HG02884 (cell line): ENCODE measurements around the gene CSNK2B.

Experiments
- ATAC-seq: cut with Tn5 transposase; IDR thresholded peaks from one replicate; pipeline ENCODE4 v1.9.1; 2021; ENCODE audit warnings: mild to moderate bottlenecking, moderate library complexity; ENCODE audit not compliant: unreplicated experiment

The CSNK2B gene

GRCh38 chr6:31660381-31661261 lies 5.3 kb upstream of the CSNK2B start, which contains the start of gene C6orf47:
Gene C6orf47 (minus strand): TSS chr6:31660778. CDS start chr6:31659947, 831 bp downstream.
- no peak for ATAC-seq

- no peak for ATAC-seq
Measured at GRCh38 chr6:31661262-31662123, 4.4 kb upstream of the CSNK2B start.

GRCh38 chr6:31662124-31662723 lies 3.7 kb upstream of the CSNK2B start:
- no peak for ATAC-seq

GRCh38 chr6:31663126-31663960 lies 2.5 kb upstream of the CSNK2B start:
- no peak for ATAC-seq

GRCh38 chr6:31663961-31664789 lies 1.7 kb upstream of the CSNK2B start:
- ATAC-seq, result no peak

- ATAC-seq, result no peak
Measured at GRCh38 chr6:31664790-31665500, 935 bp upstream of the CSNK2B start, which contains the start of gene GPANK1. Gene GPANK1 (minus strand): TSS chr6:31664997. CDS start chr6:31664478, 519 bp downstream.

GRCh38 chr6:31666337-31666965 lies 571 bp downstream of the CSNK2B start:
- ATAC-seq, result no peak

- no peak for ATAC-seq
Measured at GRCh38 chr6:31669676-31670075, 3.8 kb downstream of the CSNK2B start, which contains the start of gene LY6G5B. Gene LY6G5B (plus strand): TSS chr6:31669976. CDS start chr6:31670951, 975 bp downstream.

GRCh38 chr6:31676322-31676903 lies 10.5 kb downstream of the CSNK2B start:
- ATAC-seq, result no peak

- no peak for ATAC-seq
Measured at GRCh38 chr6:31676904-31677303, 11.0 kb downstream of the CSNK2B start.

GRCh38 chr6:31677955-31678354 lies 12.1 kb downstream of the CSNK2B start:
- ATAC-seq, result no peak

GRCh38 chr6:31680226-31681134 lies 14.6 kb downstream of the CSNK2B start, which contains the start of gene LY6G5C:
Gene LY6G5C (minus strand): TSS chr6:31681067. CDS start chr6:31680373, 694 bp downstream.
- no peak for ATAC-seq

GRCh38 chr6:31681135-31681671 lies 15.3 kb downstream of the CSNK2B start:
- no peak for ATAC-seq

GRCh38 chr6:31683591-31683990 lies 17.7 kb downstream of the CSNK2B start:
- ATAC-seq, result no peak

GRCh38 chr6:31686483-31686882 lies 20.6 kb downstream of the CSNK2B start:
- ATAC-seq, result no peak

GRCh38 chr6:31687321-31687720 lies 21.4 kb downstream of the CSNK2B start:
- no peak for ATAC-seq
